ENCODE data around the gene NR3C2. TPM values are rescaled to one million over a fixed set of nuclear protein-coding genes. Genes with fewer than 3 reads are reported as not detected.

NR3C2 gene
- total RNA-seq, 1 experiment from 2014 or later: 0.26 TPM

- TF ChIP-seq CTCF (IDR thresholded peaks at IDR 0.05): no peak
- no peak for TF ChIP-seq REST (IDR thresholded peaks at IDR 0.05; ENCODE audit: insufficient read depth in 1 of 2, low read depth in 2 of 2, low read length in 1 of 2)
- TF ChIP-seq POLR2AphosphoS5 (IDR thresholded peaks at IDR 0.05; ENCODE audit: low read depth, low read length): no peak
- TF ChIP-seq TCF7L2 (IDR thresholded peaks at IDR 0.05; ENCODE audit: low read depth, low read length): no peak
- no peak for TF ChIP-seq SIN3A (IDR thresholded peaks at IDR 0.05; ENCODE audit: borderline replicate concordance, insufficient read depth, low read depth, low read length)
- DNase-seq (ENCODE audit: low read depth, low spot score) (no peak), ATAC-seq (no peak)
- Histone ChIP-seq H3K27me3 (ENCODE audit: control insufficient read depth, insufficient read depth, low read length) (no peaks in the 10 kb centered on the region), H3K27ac (ENCODE audit: low read length) (no peak overlapping the region), H3K9me3 (ENCODE audit: control insufficient read depth, insufficient read depth, low read depth, low read length) (no peaks in the 10 kb centered on the region), H3K4me1 (ENCODE audit: control insufficient read depth, insufficient read depth, low read length) (no peaks in the 10 kb centered on the region), H3K4me3 (ENCODE audit: low read depth in 2 of 2, low read length in 2 of 2) (no peak overlapping the region), H3K36me3 (ENCODE audit: control insufficient read depth, insufficient read depth, low read length) (no peaks in the 10 kb centered on the region)
- intact Hi-C loops (cut with micrococcal nuclease; ENCODE audit: unreplicated experiment): no loop called here
- ChIA-PET CTCF (no interaction called here), POLR2A (no interaction called here)
- BruUV-seq (replicated peaks): no TSS peak
- in situ Hi-C loops (cut with HindIII; ENCODE audit: low pct_unique_long_range_greater_than_20kb, low sequenced_read_pairs): no loop called here
Observed at GRCh38 chr4:148364525-148364924, 77.7 kb downstream of the NR3C2 start.

GRCh38 chr4:148359769-148360168, 82.4 kb downstream of the NR3C2 start:
- CTCF ChIA-PET: no interaction called here
- Histone ChIP-seq H3K4me1 (ENCODE audit: control insufficient read depth, insufficient read depth, low read length) (no peaks in the 10 kb centered on the region), H3K27me3 (ENCODE audit: control insufficient read depth, insufficient read depth, low read length) (no peaks in the 10 kb centered on the region), H3K36me3 (ENCODE audit: control insufficient read depth, insufficient read depth, low read length) (no peaks in the 10 kb centered on the region), H3K9me3 (ENCODE audit: control insufficient read depth, insufficient read depth, low read depth, low read length) (no peaks in the 10 kb centered on the region), H3K27ac (ENCODE audit: low read length) (no peak overlapping the region), H3K4me3 (ENCODE audit: low read depth in 2 of 2, low read length in 2 of 2) (no peak overlapping the region)
- BruUV-seq (replicated peaks): no TSS peak
- no peak for ATAC-seq
- in situ Hi-C loops (cut with HindIII; ENCODE audit: low pct_unique_long_range_greater_than_20kb, low sequenced_read_pairs): no loop called here
- intact Hi-C loops (cut with micrococcal nuclease; ENCODE audit: unreplicated experiment): no loop called here
- DNase-seq (ENCODE audit: low read depth, low spot score): no peak
- TF ChIP-seq REST (IDR thresholded peaks at IDR 0.05; ENCODE audit: insufficient read depth in 1 of 2, low read depth in 2 of 2, low read length in 1 of 2) (no peak), CTCF (IDR thresholded peaks at IDR 0.05) (no peak), SIN3A (IDR thresholded peaks at IDR 0.05; ENCODE audit: borderline replicate concordance, insufficient read depth, low read depth, low read length) (no peak), POLR2AphosphoS5 (IDR thresholded peaks at IDR 0.05; ENCODE audit: low read depth, low read length) (no peak), TCF7L2 (IDR thresholded peaks at IDR 0.05; ENCODE audit: low read depth, low read length) (no peak)
- POLR2A ChIA-PET: no interaction called here

Measured in Panc1 (cell line).